Measurements from ENCODE around the gene EFCAB7. TPM values are rescaled to one million over a fixed set of nuclear protein-coding genes. Genes with fewer than 3 reads are reported as not detected.

Gene EFCAB7
- total and polyA plus RNA-seq, 2 of the 13 experiments (the other 11 are each of a cell fraction or from before 2014, with no cell fraction given): 1.7 to 5.4 TPM

Small RNA genes lying within 50 kb of the gene (small RNA-seq; reads per million reads assigned to genes)
- gene RF02105 (ENCODE audit: insufficient read depth in 2 of 3, insufficient read length in 3 of 3, low read depth in 2 of 3, low replicate concordance in 1 of 3): 0 reads per million in 3 experiments
- gene RF02106 (ENCODE audit: insufficient read depth in 2 of 3, insufficient read length in 3 of 3, low read depth in 2 of 3, low replicate concordance in 1 of 3): 0 reads per million in 3 experiments
- 0 reads per million in 3 experiments for gene RF02107 (ENCODE audit: insufficient read depth in 2 of 3, insufficient read length in 3 of 3, low read depth in 2 of 3, low replicate concordance in 1 of 3)
- gene RF02108 (ENCODE audit: insufficient read depth in 2 of 3, insufficient read length in 3 of 3, low read depth in 2 of 3, low replicate concordance in 1 of 3): 0 reads per million in 3 experiments
- gene RF02109 (ENCODE audit: insufficient read depth in 2 of 3, insufficient read length in 3 of 3, low read depth in 2 of 3, low replicate concordance in 1 of 3): 0 reads per million in 3 experiments
- 0 reads per million in 3 experiments for gene RF02110 (ENCODE audit: insufficient read depth in 2 of 3, insufficient read length in 3 of 3, low read depth in 2 of 3, low replicate concordance in 1 of 3)
- 0 reads per million in 3 experiments for gene RN7SL488P (ENCODE audit: insufficient read depth in 2 of 3, insufficient read length in 3 of 3, low read depth in 2 of 3, low replicate concordance in 1 of 3)
- 0 reads per million in 3 experiments for gene RNU7-123P (ENCODE audit: insufficient read depth in 2 of 3, insufficient read length in 3 of 3, low read depth in 2 of 3, low replicate concordance in 1 of 3)

Other genes with a start within 250 kb of the EFCAB7 start
- gene FOXD3, start 201.0 kb upstream of the EFCAB7 start, total RNA-seq (2016; rRNA removed; fragmentation: Illumina TruSeq; extraction: Trizol): not detected in 2 replicates
- not detected in 2 replicates for gene FOXD3, start 201.0 kb upstream of the EFCAB7 start, polyA plus RNA-seq (2011; rRNA removed)
- gene ALG6, start 155.9 kb upstream of the EFCAB7 start, total RNA-seq (2016; rRNA removed; fragmentation: Illumina TruSeq; extraction: Trizol): 4.5 and 8.1 TPM in 2 replicates
- 4.4 and 6.8 TPM in 2 replicates for gene ALG6, start 155.9 kb upstream of the EFCAB7 start, polyA plus RNA-seq (2011; rRNA removed)
- gene ITGB3BP, start 300 bp upstream of the EFCAB7 start, total RNA-seq (2016; rRNA removed; fragmentation: Illumina TruSeq; extraction: Trizol): 46.5 and 66.3 TPM in 2 replicates
- 13.6 and 19.0 TPM in 2 replicates for gene ITGB3BP, start 300 bp upstream of the EFCAB7 start, polyA plus RNA-seq (2011; rRNA removed)
- 105 and 122 TPM in 2 replicates for gene PGM1, start 69.9 kb downstream of the EFCAB7 start, total RNA-seq (2016; rRNA removed; fragmentation: Illumina TruSeq; extraction: Trizol)
- gene PGM1, start 69.9 kb downstream of the EFCAB7 start, polyA plus RNA-seq (2011; rRNA removed): 49.2 and 51.6 TPM in 2 replicates